Liver (tissue), 9 donors: Measurements from ENCODE around the gene CR1. TPM values are rescaled to one million over a fixed set of nuclear protein-coding genes. Genes with fewer than 3 reads are reported as not detected.

Source experiments
- DNase-seq: peaks from one replicate; pipeline ENCODE4 v3.0.0-alpha.2; 2017; ENCODE audit warnings: low spot score
- H3K27ac ChIP-seq, 2 donors: one replicate each; pipeline ENCODE4 v1.7.0; 2013; ENCODE audit warnings: inconsistent platforms in 2 of 2, low read length in 2 of 2, control low read depth in 1 of 2, low read depth in 1 of 2, mild to moderate bottlenecking in 1 of 2
- H3K27me3 ChIP-seq, 4 donors: one replicate each; pipeline versions ENCODE4 v1.6.1 to v1.7.0; 2013; ENCODE audit warnings: low read length in 3 of 4, inconsistent platforms in 1 of 4, mild to moderate bottlenecking in 1 of 4, moderate library complexity in 1 of 4; ENCODE audit not compliant: control insufficient read depth in 4 of 4, insufficient read depth in 4 of 4
- H3K36me3 ChIP-seq, 4 donors: one replicate each; pipeline versions ENCODE4 v1.6.1 to v1.7.0; 2013; ENCODE audit warnings: low read length in 3 of 4, mild to moderate bottlenecking in 3 of 4, low read depth in 1 of 4, moderate library complexity in 1 of 4; ENCODE audit not compliant: control insufficient read depth in 4 of 4, insufficient read depth in 3 of 4
- H3K4me1 ChIP-seq, 4 donors: one replicate each; pipeline versions ENCODE4 v1.6.1 to v1.7.0; 2013; ENCODE audit warnings: low read length in 3 of 4, mild to moderate bottlenecking in 3 of 4, moderate library complexity in 1 of 4; ENCODE audit not compliant: control insufficient read depth in 4 of 4, insufficient read depth in 4 of 4
- H3K4me3 ChIP-seq, 3 donors: one replicate each; pipeline versions ENCODE4 v1.6.1 to v1.7.0; 2013; ENCODE audit warnings: low read length in 3 of 3, control low read depth in 1 of 3, low read depth in 1 of 3, mild to moderate bottlenecking in 1 of 3
- H3K9ac ChIP-seq, 2 donors: one replicate each; pipeline ENCODE4 v1.7.0; 2013; ENCODE audit warnings: low read length in 2 of 2, mild to moderate bottlenecking in 2 of 2, moderate library complexity in 2 of 2, control low read depth in 1 of 2, low read depth in 1 of 2
- H3K9me3 ChIP-seq, 4 donors: one replicate each; pipeline versions ENCODE4 v1.6.1 to v1.7.0; 2013; ENCODE audit warnings: low read length in 3 of 4; ENCODE audit not compliant: control insufficient read depth in 4 of 4
- EGR1 ChIP-seq, 2 donors: IDR thresholded peaks; 2 replicates each; pipeline ENCODE4 v1.6.1; 2016 to 2018; ENCODE audit warnings: antibody characterized with exemption in 2 of 2, low read depth in 2 of 2
- FOXA1 ChIP-seq: IDR thresholded peaks from 2 replicates; pipeline ENCODE4 v1.6.1; 2016; ENCODE audit warnings: antibody characterized with exemption
- FOXA2 ChIP-seq: IDR thresholded peaks from 2 replicates; pipeline ENCODE4 v1.6.1; 2016; ENCODE audit warnings: antibody characterized with exemption
- GABPA ChIP-seq, 2 donors: IDR thresholded peaks in 1 of 2; conservative IDR thresholded peaks in 1 of 2; 2 replicates each; pipeline ENCODE4 v1.6.1; 2016; ENCODE audit warnings: antibody characterized with exemption in 2 of 2, mild to moderate bottlenecking in 1 of 2, moderate library complexity in 1 of 2
- HNF4A ChIP-seq, 2 donors: conservative IDR thresholded peaks; 2 replicates each; pipeline ENCODE4 v1.6.1; 2016; ENCODE audit warnings: antibody characterized with exemption in 2 of 2, mild to moderate bottlenecking in 2 of 2
- HNF4G ChIP-seq: IDR thresholded peaks from 2 replicates; pipeline ENCODE4 v1.6.1; 2016; ENCODE audit warnings: antibody characterized with exemption
- JUND ChIP-seq, 2 donors: IDR thresholded peaks; 2 replicates each; pipeline ENCODE4 v1.6.1; 2016; ENCODE audit warnings: antibody characterized with exemption in 2 of 2
- NR2F2 ChIP-seq: IDR thresholded peaks from 2 replicates; pipeline ENCODE4 v1.6.1; 2016; ENCODE audit warnings: antibody characterized with exemption
- RAD21 ChIP-seq, 2 donors: IDR thresholded peaks; 2 replicates each; pipeline ENCODE4 v1.6.1; 2016; ENCODE audit warnings: antibody characterized with exemption in 2 of 2, mild to moderate bottlenecking in 2 of 2
- RXRA ChIP-seq, 2 donors: IDR thresholded peaks; 2 replicates each; pipeline ENCODE4 v1.6.1; 2017 to 2018; ENCODE audit warnings: antibody characterized with exemption in 2 of 2, mild to moderate bottlenecking in 1 of 2
- SP1 ChIP-seq: IDR thresholded peaks from 2 replicates; pipeline ENCODE4 v1.6.1; 2018; ENCODE audit warnings: antibody characterized with exemption, mild to moderate bottlenecking
- TAF1 ChIP-seq: conservative IDR thresholded peaks from 2 replicates; pipeline ENCODE4 v1.6.1; 2016; ENCODE audit warnings: antibody characterized with exemption, mild to moderate bottlenecking
- YY1 ChIP-seq: IDR thresholded peaks from 2 replicates; pipeline ENCODE4 v1.6.1; 2016; ENCODE audit warnings: antibody characterized with exemption, mild to moderate bottlenecking
- WGBS: extraction: QIAGEN DNeasy Blood & Tissue Kit; methylation state at CpG from one replicate; pipeline ENCODE4 v1.1.7; 2013; 5-methylcytosine and 5-hydroxymethylcytosine counted together
- polyA plus RNA-seq, 2 donors: library from polyadenylated mRNA; stranded (reverse) in 1 of 2; unstranded in 1 of 2; fragments of 200-250 nt in 1 of 2; fragments of >200 nt in 1 of 2; fragmentation: Nextera tagmentation in 1 of 2; extraction: Ambion mirVana in 1 of 2; gene quantifications; one replicate each; pipeline versions ENCODE4 v1.2.1 to v1.2.3, GENCODE V29; 2013 to 2015
- total RNA-seq, 2 donors: library from RNA; depleted of rRNA; stranded (reverse); fragments of >200 nt; gene quantifications; one replicate each; pipeline ENCODE4 v1.2.3, GENCODE V29; 2014
- TF ChIP-seq, protein P1 (sequence below): IDR thresholded peaks from 2 replicates; pipeline ENCODE4 v1.6.1; 2016; ENCODE audit warnings: antibody characterized with exemption
- TF ChIP-seq, protein P2 (sequence below): IDR thresholded peaks from 2 replicates; pipeline ENCODE4 v1.6.1; 2016; ENCODE audit warnings: antibody characterized with exemption, mild to moderate bottlenecking
- TF ChIP-seq, protein P3 (sequence below): IDR thresholded peaks from 2 replicates; pipeline ENCODE4 v1.6.1; 2016; ENCODE audit warnings: antibody characterized with exemption
- TF ChIP-seq, protein P4 (sequence below): fragments of 150-350 bp; IDR thresholded peaks from 2 replicates; pipeline ENCODE4 v1.5.1; 2017; ENCODE audit warnings: improper control_type of control experiment, low read depth, low read length; ENCODE audit not compliant: missing input control
- TF ChIP-seq, protein P5 (sequence below): IDR thresholded peaks from 2 replicates; pipeline ENCODE4 v1.6.1; 2016; ENCODE audit warnings: antibody characterized with exemption
- donor health status: healthy.
- donor health status: healthy.
- donor health status: healthy.
- donor health status: healthy.
- donor health status: healthy.

CR1 gene
- total and polyA plus RNA-seq, 4 donors: 0.78 to 16.7 (median 7.4) TPM

DNA sequence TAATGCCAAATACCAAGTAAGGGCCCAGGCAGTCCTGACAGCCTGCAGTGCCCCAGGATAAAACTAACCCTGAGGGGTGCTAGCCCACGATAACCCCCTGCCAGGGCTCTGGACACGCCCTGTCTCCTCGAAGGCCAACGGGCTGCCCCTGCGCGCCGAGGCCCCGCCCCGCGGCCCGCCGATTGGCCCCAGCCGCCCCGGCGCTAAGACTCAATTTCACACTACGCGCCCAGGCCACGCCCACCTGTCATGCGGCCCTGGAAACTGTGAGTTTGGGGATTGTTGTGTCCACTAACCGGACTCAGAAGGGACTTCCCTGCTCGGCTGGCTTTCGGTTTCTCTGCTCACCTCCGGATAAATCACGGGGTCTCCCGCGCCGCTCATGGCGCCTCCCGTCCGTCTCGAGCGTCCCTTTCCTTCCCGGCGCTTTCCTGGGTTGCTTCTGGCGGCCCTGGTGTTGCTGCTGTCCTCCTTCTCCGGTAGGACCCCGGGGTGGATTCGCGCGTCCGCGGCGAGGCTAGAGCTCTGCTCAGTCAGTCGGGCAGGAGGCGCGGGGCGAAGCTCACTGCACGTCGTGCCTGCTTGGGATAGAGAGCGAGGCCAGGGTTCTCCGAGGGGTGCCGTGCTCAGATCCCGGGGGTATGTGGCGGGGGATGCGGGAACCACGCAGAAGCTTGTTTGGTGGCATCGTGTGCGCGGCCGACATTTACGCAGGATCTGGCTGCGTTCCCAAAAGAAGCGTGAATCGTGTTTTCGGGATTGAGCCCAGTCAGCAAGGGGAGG, 149.1 kb downstream of the CR1 start, which contains the start of gene CR1L:
Gene CR1L, plus strand, starts transcription at position 282 of the 783 bp plus-strand sequence. Its CDS starts 101 bp downstream, at position 383.
- H3K4me1 ChIP-seq: peaks cover 2 to 14% (median 5%) of the 10 kb centered on the region in 4 donors
- no peaks in the 10 kb centered on the region for H3K36me3 ChIP-seq
- peak within 1 kb of the TSS; percentile 44 to 81 (median 57) for H3K4me3 ChIP-seq
- DNase-seq: peak; percentile 95
- no peak within 1 kb of the TSS for H3K27ac ChIP-seq
- TF ChIP-seq, protein P1, sequence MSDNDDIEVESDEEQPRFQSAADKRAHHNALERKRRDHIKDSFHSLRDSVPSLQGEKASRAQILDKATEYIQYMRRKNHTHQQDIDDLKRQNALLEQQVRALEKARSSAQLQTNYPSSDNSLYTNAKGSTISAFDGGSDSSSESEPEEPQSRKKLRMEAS: peak; percentile 55
- no peak for TF ChIP-seq FOXA1
- WGBS: 10% methylated on average over 65 of the region's 65 CpGs
- H3K9me3 ChIP-seq: no peaks in the 10 kb centered on the region
- H3K9ac ChIP-seq: no peak within 1 kb of the TSS
- H3K27me3 ChIP-seq: no peaks in the 10 kb centered on the region

DNA sequence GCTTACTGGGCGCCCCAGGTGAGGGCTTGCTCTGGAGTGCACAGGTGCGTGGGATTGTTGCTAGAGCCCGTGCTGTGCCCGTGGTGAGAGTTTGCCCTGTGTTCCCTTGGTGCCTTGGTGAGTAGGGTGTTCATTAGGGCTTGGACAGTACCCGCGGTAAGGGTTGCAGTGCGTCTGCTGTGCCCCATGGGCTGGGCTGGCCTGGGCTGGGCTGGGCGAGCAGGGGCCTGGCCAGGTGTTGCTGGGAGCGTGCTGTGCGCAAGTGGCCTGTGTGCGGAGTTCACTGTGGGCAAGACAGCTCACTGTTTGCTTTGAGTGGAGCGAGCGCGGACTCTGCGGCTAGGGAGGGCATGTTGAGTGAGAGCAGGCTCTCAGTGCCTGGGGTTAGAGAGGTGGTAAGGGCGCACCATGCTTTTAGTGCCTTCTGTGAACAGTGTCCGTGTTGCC, 149.7 kb downstream of the CR1 start:
- H3K9me3 ChIP-seq: no peaks in the 10 kb centered on the region
- no peaks in the 10 kb centered on the region for H3K27me3 ChIP-seq
- peaks cover 2 to 14% (median 5%) of the 10 kb centered on the region in 4 donors for H3K4me1 ChIP-seq
- no peak overlapping the region for H3K9ac ChIP-seq
- no peak overlapping the region for H3K27ac ChIP-seq
- TF ChIP-seq, protein P2, sequence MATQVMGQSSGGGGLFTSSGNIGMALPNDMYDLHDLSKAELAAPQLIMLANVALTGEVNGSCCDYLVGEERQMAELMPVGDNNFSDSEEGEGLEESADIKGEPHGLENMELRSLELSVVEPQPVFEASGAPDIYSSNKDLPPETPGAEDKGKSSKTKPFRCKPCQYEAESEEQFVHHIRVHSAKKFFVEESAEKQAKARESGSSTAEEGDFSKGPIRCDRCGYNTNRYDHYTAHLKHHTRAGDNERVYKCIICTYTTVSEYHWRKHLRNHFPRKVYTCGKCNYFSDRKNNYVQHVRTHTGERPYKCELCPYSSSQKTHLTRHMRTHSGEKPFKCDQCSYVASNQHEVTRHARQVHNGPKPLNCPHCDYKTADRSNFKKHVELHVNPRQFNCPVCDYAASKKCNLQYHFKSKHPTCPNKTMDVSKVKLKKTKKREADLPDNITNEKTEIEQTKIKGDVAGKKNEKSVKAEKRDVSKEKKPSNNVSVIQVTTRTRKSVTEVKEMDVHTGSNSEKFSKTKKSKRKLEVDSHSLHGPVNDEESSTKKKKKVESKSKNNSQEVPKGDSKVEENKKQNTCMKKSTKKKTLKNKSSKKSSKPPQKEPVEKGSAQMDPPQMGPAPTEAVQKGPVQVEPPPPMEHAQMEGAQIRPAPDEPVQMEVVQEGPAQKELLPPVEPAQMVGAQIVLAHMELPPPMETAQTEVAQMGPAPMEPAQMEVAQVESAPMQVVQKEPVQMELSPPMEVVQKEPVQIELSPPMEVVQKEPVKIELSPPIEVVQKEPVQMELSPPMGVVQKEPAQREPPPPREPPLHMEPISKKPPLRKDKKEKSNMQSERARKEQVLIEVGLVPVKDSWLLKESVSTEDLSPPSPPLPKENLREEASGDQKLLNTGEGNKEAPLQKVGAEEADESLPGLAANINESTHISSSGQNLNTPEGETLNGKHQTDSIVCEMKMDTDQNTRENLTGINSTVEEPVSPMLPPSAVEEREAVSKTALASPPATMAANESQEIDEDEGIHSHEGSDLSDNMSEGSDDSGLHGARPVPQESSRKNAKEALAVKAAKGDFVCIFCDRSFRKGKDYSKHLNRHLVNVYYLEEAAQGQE: no peak
- TF ChIP-seq NR2F2: no peak
- no peak for TF ChIP-seq HNF4A (conservative IDR thresholded peaks at IDR 0.05)
- TF ChIP-seq, protein P3, sequence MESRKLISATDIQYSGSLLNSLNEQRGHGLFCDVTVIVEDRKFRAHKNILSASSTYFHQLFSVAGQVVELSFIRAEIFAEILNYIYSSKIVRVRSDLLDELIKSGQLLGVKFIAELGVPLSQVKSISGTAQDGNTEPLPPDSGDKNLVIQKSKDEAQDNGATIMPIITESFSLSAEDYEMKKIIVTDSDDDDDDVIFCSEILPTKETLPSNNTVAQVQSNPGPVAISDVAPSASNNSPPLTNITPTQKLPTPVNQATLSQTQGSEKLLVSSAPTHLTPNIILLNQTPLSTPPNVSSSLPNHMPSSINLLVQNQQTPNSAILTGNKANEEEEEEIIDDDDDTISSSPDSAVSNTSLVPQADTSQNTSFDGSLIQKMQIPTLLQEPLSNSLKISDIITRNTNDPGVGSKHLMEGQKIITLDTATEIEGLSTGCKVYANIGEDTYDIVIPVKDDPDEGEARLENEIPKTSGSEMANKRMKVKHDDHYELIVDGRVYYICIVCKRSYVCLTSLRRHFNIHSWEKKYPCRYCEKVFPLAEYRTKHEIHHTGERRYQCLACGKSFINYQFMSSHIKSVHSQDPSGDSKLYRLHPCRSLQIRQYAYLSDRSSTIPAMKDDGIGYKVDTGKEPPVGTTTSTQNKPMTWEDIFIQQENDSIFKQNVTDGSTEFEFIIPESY: no peak
- TF ChIP-seq TAF1: no peak
- TF ChIP-seq FOXA2: no peak
- no peak for TF ChIP-seq EGR1 (IDR thresholded peaks at IDR 0.05; ENCODE audit: low read depth in 2 of 2)
- no peak for TF ChIP-seq YY1
- no peak for TF ChIP-seq RXRA (IDR thresholded peaks at IDR 0.05)
- no peak for TF ChIP-seq JUND (IDR thresholded peaks at IDR 0.05)
- TF ChIP-seq SP1: no peak
- no peak for TF ChIP-seq FOXA1
- no peak for TF ChIP-seq HNF4G
- TF ChIP-seq, protein P1: no peak
- TF ChIP-seq, protein P4, sequence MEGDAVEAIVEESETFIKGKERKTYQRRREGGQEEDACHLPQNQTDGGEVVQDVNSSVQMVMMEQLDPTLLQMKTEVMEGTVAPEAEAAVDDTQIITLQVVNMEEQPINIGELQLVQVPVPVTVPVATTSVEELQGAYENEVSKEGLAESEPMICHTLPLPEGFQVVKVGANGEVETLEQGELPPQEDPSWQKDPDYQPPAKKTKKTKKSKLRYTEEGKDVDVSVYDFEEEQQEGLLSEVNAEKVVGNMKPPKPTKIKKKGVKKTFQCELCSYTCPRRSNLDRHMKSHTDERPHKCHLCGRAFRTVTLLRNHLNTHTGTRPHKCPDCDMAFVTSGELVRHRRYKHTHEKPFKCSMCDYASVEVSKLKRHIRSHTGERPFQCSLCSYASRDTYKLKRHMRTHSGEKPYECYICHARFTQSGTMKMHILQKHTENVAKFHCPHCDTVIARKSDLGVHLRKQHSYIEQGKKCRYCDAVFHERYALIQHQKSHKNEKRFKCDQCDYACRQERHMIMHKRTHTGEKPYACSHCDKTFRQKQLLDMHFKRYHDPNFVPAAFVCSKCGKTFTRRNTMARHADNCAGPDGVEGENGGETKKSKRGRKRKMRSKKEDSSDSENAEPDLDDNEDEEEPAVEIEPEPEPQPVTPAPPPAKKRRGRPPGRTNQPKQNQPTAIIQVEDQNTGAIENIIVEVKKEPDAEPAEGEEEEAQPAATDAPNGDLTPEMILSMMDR: no peak
- TF ChIP-seq, protein P5, sequence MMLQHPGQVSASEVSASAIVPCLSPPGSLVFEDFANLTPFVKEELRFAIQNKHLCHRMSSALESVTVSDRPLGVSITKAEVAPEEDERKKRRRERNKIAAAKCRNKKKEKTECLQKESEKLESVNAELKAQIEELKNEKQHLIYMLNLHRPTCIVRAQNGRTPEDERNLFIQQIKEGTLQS: no peak
- TF ChIP-seq RAD21 (IDR thresholded peaks at IDR 0.05): no peak
- no peak for TF ChIP-seq GABPA (IDR thresholded peaks at IDR 0.05 in 1 of 2, conservative IDR thresholded peaks at IDR 0.05 in 1 of 2)
- 78% methylated on average over 17 of the region's 17 CpGs for WGBS
- H3K4me3 ChIP-seq: peak overlapping the region in 2 of 3 donors; percentile 57 to 81
- no peaks in the 10 kb centered on the region for H3K36me3 ChIP-seq
- peak; percentile 63 for DNase-seq
